GM12878 (cell line): Measurements from ENCODE around the gene SNX8. TPM values are rescaled to one million over a fixed set of nuclear protein-coding genes. Genes with fewer than 3 reads are reported as not detected.

Experiments used
- ATAC-seq: fragments of 200-7000 bp; cut with Tn5 transposase; 3 replicates; pipeline ENCODE4 v1.9.1; 2020; ENCODE audit warnings: mild to moderate bottlenecking, moderate library complexity
- BruUV-seq: library from RNA; stranded (reverse); fragments of 400-500 nt; replicated peaks from 2 replicates; lab custom pipeline; 2021; lab: Mats Ljungman, UMichigan
- CTCF ChIA-PET: fragments of 300-600 bp; sonication (Branson Sonifier 250); formaldehyde crosslinking; extraction: SDS; loops from one replicate; lab custom pipeline; 2021; ENCODE audit warnings: inconsistent platforms; lab: Yijun Ruan, JAX
- POLR2A ChIA-PET: fragments of 350-600 bp; formaldehyde crosslinking; extraction: SDS; loops from one replicate; lab custom pipeline; 2021; ENCODE audit warnings: inconsistent platforms; lab: Charles Lee
- RAD21 ChIA-PET: fragments of 300-600 bp; sonication (Branson Sonifier 250); formaldehyde crosslinking; loops from one replicate; lab custom pipeline; 2023; ENCODE audit warnings: antibody characterized with exemption; ENCODE audit not compliant: unreplicated experiment; lab: Charles Lee
- SMC1A ChIA-PET: fragments of 300-600 bp; sonication (Branson Sonifier 250); formaldehyde crosslinking; loops from one replicate; lab custom pipeline; 2023; ENCODE audit not compliant: unreplicated experiment, uncharacterized antibody; lab: Charles Lee
- DNase-seq: peaks from one replicate; pipeline ENCODE4 v3.0.0-alpha.2; 2011; ENCODE audit warnings: low read depth, low spot score
- FAIRE-seq: peaks from 3 replicates; lab custom pipeline; 2011; peaks lifted over from hg19 to GRCh38; lab: Jason Lieb, UNC
- H2AFZ ChIP-seq: 2 replicates; pipeline ENCODE4 v1.6.0; 2011; ENCODE audit warnings: low read depth, low read length, control low read depth; ENCODE audit not compliant: control insufficient read depth
- H3K27ac ChIP-seq: 2 replicates; pipeline ENCODE4 v1.5.1; 2011; ENCODE audit warnings: control low read depth; ENCODE audit not compliant: control insufficient read depth, insufficient read depth
- H3K27me3 ChIP-seq, 2 experiments: replicated peaks in 1 of 2; 2 replicates each; pipeline versions ENCODE4 v1.6.0 to v1.6.1; 2011; ENCODE audit warnings: low read length in 1 of 2; ENCODE audit not compliant: control insufficient read depth in 2 of 2, insufficient read depth in 2 of 2
- H3K36me3 ChIP-seq, 2 experiments: 2 replicates each; pipeline ENCODE4 v1.5.1; 2011; ENCODE audit warnings: low read length in 1 of 2; ENCODE audit not compliant: control insufficient read depth in 2 of 2, insufficient read depth in 2 of 2
- H3K4me1 ChIP-seq: 2 replicates; pipeline ENCODE4 v1.6.1; 2011; ENCODE audit warnings: mild to moderate bottlenecking, low read length, moderate library complexity, mixed read lengths; ENCODE audit not compliant: control insufficient read depth, insufficient read depth
- H3K4me2 ChIP-seq: 2 replicates; pipeline ENCODE4 v1.6.0; 2011; ENCODE audit warnings: control low read depth; ENCODE audit not compliant: control insufficient read depth, insufficient read depth
- H3K4me3 ChIP-seq: fragments of 200-600 bp; sonication (generic); 2 replicates; pipeline ENCODE4 v1.5.1; 2016
- H3K79me2 ChIP-seq: 2 replicates; pipeline ENCODE4 v1.6.0; 2011; ENCODE audit warnings: low read length; ENCODE audit not compliant: control insufficient read depth, insufficient read depth
- H3K9ac ChIP-seq: 2 replicates; pipeline ENCODE4 v1.8.0; 2011; ENCODE audit warnings: low read length, control low read depth, mixed read lengths; ENCODE audit not compliant: control insufficient read depth, insufficient read depth
- H3K9me3 ChIP-seq: replicated peaks from 3 replicates; pipeline ENCODE4 v1.5.1; 2011; ENCODE audit warnings: mild to moderate bottlenecking, low read length; ENCODE audit not compliant: control insufficient read depth, insufficient read depth
- H4K20me1 ChIP-seq: 2 replicates; pipeline ENCODE4 v1.6.0; 2011; ENCODE audit not compliant: control insufficient read depth, insufficient read depth
- E2F4 ChIP-seq: IDR thresholded peaks from 2 replicates; pipeline ENCODE4 v1.6.1; 2012; ENCODE audit warnings: low read depth, low read length, improper control_type of control experiment
- HCFC1 ChIP-seq: fragments of 150-350 bp; IDR thresholded peaks from 2 replicates; pipeline ENCODE4 v1.6.1; 2014; ENCODE audit warnings: low read length
- IKZF1 ChIP-seq: fragments of 450-650 bp; conservative IDR thresholded peaks from 2 replicates; pipeline ENCODE4 v1.6.1; 2017; ENCODE audit warnings: antibody characterized with exemption, mild to moderate bottlenecking
- KAT2A ChIP-seq: conservative IDR thresholded peaks from 2 replicates; pipeline ENCODE4 v1.6.1; 2011; ENCODE audit warnings: low read depth, low read length; ENCODE audit not compliant: control insufficient read depth
- LARP7 ChIP-seq: fragments of 450-650 bp; IDR thresholded peaks from 2 replicates; pipeline ENCODE4 v1.6.1; 2017; ENCODE audit warnings: mild to moderate bottlenecking
- MEF2B ChIP-seq: fragments of 450-650 bp; IDR thresholded peaks from 2 replicates; pipeline ENCODE4 v1.6.1; 2018; ENCODE audit warnings: mild to moderate bottlenecking, moderate library complexity; ENCODE audit not compliant: partially characterized antibody, poor library complexity, severe bottlenecking
- MTA3 ChIP-seq: IDR thresholded peaks from 2 replicates; pipeline ENCODE4 v1.6.1; 2012; ENCODE audit warnings: low read length, inconsistent platforms, borderline replicate concordance
- PKNOX1 ChIP-seq: fragments of 450-650 bp; IDR thresholded peaks from 2 replicates; pipeline ENCODE4 v1.6.1; 2016; ENCODE audit warnings: mild to moderate bottlenecking
- RAD21 ChIP-seq: IDR thresholded peaks from 2 replicates; pipeline ENCODE4 v1.6.1; 2011; ENCODE audit warnings: mild to moderate bottlenecking, low read depth, low read length, moderate library complexity; ENCODE audit not compliant: insufficient read depth
- RAD51 ChIP-seq: fragments of 450-650 bp; IDR thresholded peaks from 2 replicates; pipeline ENCODE4 v1.6.1; 2016; ENCODE audit warnings: moderate library complexity, mild to moderate bottlenecking, inconsistent platforms
- WRNIP1 ChIP-seq: IDR thresholded peaks from 2 replicates; pipeline ENCODE4 v1.6.1; 2011; ENCODE audit warnings: low read depth, low read length, improper control_type of control experiment, borderline replicate concordance
- ZNF217 ChIP-seq: fragments of 450-650 bp; IDR thresholded peaks from 2 replicates; pipeline ENCODE4 v1.6.1; 2017; ENCODE audit warnings: antibody characterized with exemption, mild to moderate bottlenecking
- ZNF274 ChIP-seq: IDR thresholded peaks from one replicate; pipeline ENCODE4 v1.8.0; 2011; ENCODE audit not compliant: insufficient read length, insufficient read depth
- ZNF687 ChIP-seq: fragments of 450-650 bp; IDR thresholded peaks from 2 replicates; pipeline ENCODE4 v1.6.1; 2017; ENCODE audit warnings: mild to moderate bottlenecking, moderate library complexity
- WGBS: methylation state at CpG from one replicate; pipeline ENCODE4 v1.1.6; 2016; ENCODE audit warnings: low lambda C conversion rate; ENCODE audit not compliant: insufficient replicate concordance, insufficient coverage; ENCODE audit errors: missing lambda C conversion rate; 5-methylcytosine and 5-hydroxymethylcytosine counted together
- in situ Hi-C: fragments of 300-500 bp; cut with MboI; formaldehyde crosslinking; loops from 9 replicates; pipeline ENCODE4 v1.14.3; 2018; ENCODE audit warnings: mixed read lengths
- intact Hi-C: fragments of 100-400 bp; cut with micrococcal nuclease; formaldehyde crosslinking; loops from one replicate; pipeline ENCODE4 v1.14.2; 2022; ENCODE audit not compliant: unreplicated experiment
- polyA plus RNA-seq, 11 experiments: library from polyadenylated mRNA; depleted of rRNA in 4 of 11; unstranded in 6 of 11; stranded (reverse) in 5 of 11; fragments of >200 nt; fragmentation: Nextera tagmentation in 4 of 11; fragmentation: Illumina TruSeq in 1 of 11; extraction: Ambion mirVana in 4 of 11; extraction: Trizol in 1 of 11; gene quantifications; 1 replicate in 1 of 11; 2 replicates in 10 of 11; pipeline versions ENCODE4 v1.2.1 to v1.2.3, GENCODE V29; 2011 to 2016; ENCODE audit warnings: inconsistent platforms in 2 of 11, missing spikeins in 2 of 11, low read depth in 1 of 11
- total RNA-seq, 4 experiments: library from RNA; depleted of rRNA in 3 of 4; stranded (reverse); fragments of >200 nt in 3 of 4; fragmentation: Illumina TruSeq in 1 of 4; extraction: Trizol in 1 of 4; gene quantifications; 2 replicates each; pipeline versions ENCODE4 v1.2.1 to v1.2.3, GENCODE V29; 2013 to 2021
- TF ChIP-seq, protein P1 (sequence below): IDR thresholded peaks from 2 replicates; pipeline ENCODE4 v1.6.1; 2012; ENCODE audit warnings: mild to moderate bottlenecking, low read depth, low read length

The SNX8 gene
- total and polyA plus RNA-seq, 10 of the 15 experiments (the other 5 are each of a cell fraction or from before 2014, with no cell fraction given), result 6.4 to 210 (median 97.6) TPM

GRCh38 chr7:2353936-2354185 is 39.6 kb upstream of the SNX8 start:
- Histone ChIP-seq H3K4me2 (peak overlapping the region; percentile 83), H3K4me1 (peaks cover 12% of the 10 kb centered on the region), H3K27ac (peak overlapping the region; percentile 99), H3K27me3 (no peaks in the 10 kb centered on the region), H3K4me3 (peak overlapping the region; percentile 59), H3K9me3 (no peaks in the 10 kb centered on the region), H3K79me2 (peaks cover 54% of the 10 kb centered on the region), H2AFZ (peak overlapping the region; percentile 100), H3K36me3 (peaks cover 2 to 3% of the 10 kb centered on the region in 2 experiments; a peak in 2 of 4 replicates), H3K9ac (peak overlapping the region; percentile 97), H4K20me1 (peaks cover 3% of the 10 kb centered on the region; the same call in 1 of the 2 replicates)
- in situ Hi-C loops, result loop anchor here (5.0 kb wide), 1 partner anchor 782 kb away; the partner anchor contains the start of gene PSMG3
- peak; percentile 23 for FAIRE-seq
- POLR2A ChIA-PET, result interaction anchor here (0.6 to 1.3 kb wide), 9 partner anchors 42 to 116 kb away, joined by 3 to 8 read pairs (median 3); partner anchors contain the start of genes MRM2 and NUDT1
- ATAC-seq, result peak; percentile 88
- peak; percentile 63 for DNase-seq
- intact Hi-C loops, result loop anchor here (2.0 kb wide), 2 partner anchors 39 to 53 kb away; partner anchors contain the start of gene SNX8
- WGBS, result 1% methylated on average over 26 of the region's 26 CpGs
- CTCF ChIA-PET, result interaction anchor here (0.8 to 1.5 kb wide), 4 partner anchors 19 to 115 kb away, joined by 3 to 6 read pairs (median 3); no protein-coding TSS in a partner anchor
- BruUV-seq, result no TSS peak
- SMC1A ChIA-PET, result interaction anchor here (0.8 to 1.5 kb wide), 4 partner anchors 109 to 117 kb away, joined by 3 to 4 read pairs (median 3); partner anchors contain the start of genes MRM2 and NUDT1
- RAD21 ChIA-PET, result interaction anchor here (0.8 to 3.5 kb wide), 8 partner anchors 49 to 254 kb away, joined by 3 to 28 read pairs (median 3); partner anchors contain the start of genes CHST12, MRM2 and NUDT1
- TF ChIP-seq IKZF1 (no peak), ZNF274 (no peak), PKNOX1 (peak; percentile 60), ZNF687 (peak; percentile 99), HCFC1 (no peak), MEF2B (no peak), ZNF217 (no peak), LARP7 (no peak; the same call in 1 of the 2 replicates), KAT2A (no peak), E2F4 (no peak), RAD21 (no peak), MTA3 (no peak), RAD51 (peak; percentile 95), WRNIP1 (no peak)
- TF ChIP-seq, protein P1, sequence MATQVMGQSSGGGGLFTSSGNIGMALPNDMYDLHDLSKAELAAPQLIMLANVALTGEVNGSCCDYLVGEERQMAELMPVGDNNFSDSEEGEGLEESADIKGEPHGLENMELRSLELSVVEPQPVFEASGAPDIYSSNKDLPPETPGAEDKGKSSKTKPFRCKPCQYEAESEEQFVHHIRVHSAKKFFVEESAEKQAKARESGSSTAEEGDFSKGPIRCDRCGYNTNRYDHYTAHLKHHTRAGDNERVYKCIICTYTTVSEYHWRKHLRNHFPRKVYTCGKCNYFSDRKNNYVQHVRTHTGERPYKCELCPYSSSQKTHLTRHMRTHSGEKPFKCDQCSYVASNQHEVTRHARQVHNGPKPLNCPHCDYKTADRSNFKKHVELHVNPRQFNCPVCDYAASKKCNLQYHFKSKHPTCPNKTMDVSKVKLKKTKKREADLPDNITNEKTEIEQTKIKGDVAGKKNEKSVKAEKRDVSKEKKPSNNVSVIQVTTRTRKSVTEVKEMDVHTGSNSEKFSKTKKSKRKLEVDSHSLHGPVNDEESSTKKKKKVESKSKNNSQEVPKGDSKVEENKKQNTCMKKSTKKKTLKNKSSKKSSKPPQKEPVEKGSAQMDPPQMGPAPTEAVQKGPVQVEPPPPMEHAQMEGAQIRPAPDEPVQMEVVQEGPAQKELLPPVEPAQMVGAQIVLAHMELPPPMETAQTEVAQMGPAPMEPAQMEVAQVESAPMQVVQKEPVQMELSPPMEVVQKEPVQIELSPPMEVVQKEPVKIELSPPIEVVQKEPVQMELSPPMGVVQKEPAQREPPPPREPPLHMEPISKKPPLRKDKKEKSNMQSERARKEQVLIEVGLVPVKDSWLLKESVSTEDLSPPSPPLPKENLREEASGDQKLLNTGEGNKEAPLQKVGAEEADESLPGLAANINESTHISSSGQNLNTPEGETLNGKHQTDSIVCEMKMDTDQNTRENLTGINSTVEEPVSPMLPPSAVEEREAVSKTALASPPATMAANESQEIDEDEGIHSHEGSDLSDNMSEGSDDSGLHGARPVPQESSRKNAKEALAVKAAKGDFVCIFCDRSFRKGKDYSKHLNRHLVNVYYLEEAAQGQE, result 0 out of 2 replicates have a peak, but pooled peaks have one; percentile 41
